Measurements from ENCODE around the gene MAB21L2. TPM values are rescaled to one million over a fixed set of nuclear protein-coding genes. Genes with fewer than 3 reads are reported as not detected.

MAB21L2 gene
- total RNA-seq, 1 experiment from 2014 or later, result not detected

DNA sequence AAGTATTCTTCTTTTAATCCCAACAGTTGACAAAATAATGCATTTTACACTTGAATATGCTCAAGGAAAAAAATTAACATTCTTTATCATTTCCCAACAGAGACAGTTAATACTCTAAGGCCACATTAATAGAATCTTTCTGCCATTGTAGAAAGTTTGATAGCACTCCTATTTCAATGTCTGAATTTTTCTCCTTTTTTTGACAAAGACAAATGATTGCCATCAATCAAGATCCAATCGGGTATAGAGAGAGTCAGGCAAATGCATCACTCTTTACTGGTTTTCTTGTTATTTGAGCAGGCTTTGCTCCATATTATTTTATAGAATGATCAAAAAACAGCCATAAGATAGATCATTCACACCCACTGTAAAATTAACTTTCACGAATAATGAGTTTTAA is 46.1 kb downstream of the MAB21L2 start (continued):
- TF ChIP-seq FOSL1 (IDR thresholded peaks at IDR 0.05; ENCODE audit: low read depth) (no peak), ZNF274 (IDR thresholded peaks at IDR 0.05; ENCODE audit: low read depth, low read length) (no peak), RAD21 (IDR thresholded peaks at IDR 0.05; ENCODE audit: low read depth) (no peak), CBX3 (IDR thresholded peaks at IDR 0.05; ENCODE audit: low read depth) (no peak), YY1 (IDR thresholded peaks at IDR 0.05; ENCODE audit: extremely low read depth, insufficient replicate concordance, low read depth, low read length) (no peak)

DNA sequence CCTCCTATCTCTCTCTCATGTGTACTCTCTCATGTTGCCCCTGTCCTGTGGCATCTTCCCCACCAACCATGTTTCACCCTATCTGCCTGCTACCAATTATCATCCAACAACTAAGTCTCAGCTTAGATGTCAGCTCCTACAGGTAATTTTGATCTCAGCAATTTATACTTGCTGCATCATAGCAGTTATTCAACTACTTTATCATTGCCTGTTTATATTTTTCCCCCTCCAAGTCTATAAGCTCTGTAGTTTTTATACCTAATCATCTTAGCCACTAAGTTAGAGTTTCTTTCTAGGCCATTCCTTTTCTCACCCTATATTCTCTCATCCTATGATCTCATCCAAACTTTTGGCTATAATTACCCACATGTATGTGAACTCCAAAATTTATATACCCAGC is 50.7 kb downstream of the MAB21L2 start:
- CTCF ChIA-PET, result no interaction called here
- RAD21 ChIA-PET (ENCODE audit: low non-redundant PET in 1 of 2, low total read pairs in 2 of 2, uncharacterized antibody in 2 of 2, unreplicated experiment in 2 of 2), result no interaction called here
- intact Hi-C loops (cut with micrococcal nuclease), result no loop called here
- BruUV-seq (replicated peaks), result no TSS peak
- Histone ChIP-seq H4K20me1 (ENCODE audit: insufficient read depth) (no peaks in the 10 kb centered on the region), H3K4me1 (ENCODE audit: control insufficient read depth in 1 of 2, insufficient read depth in 2 of 2, low read length in 2 of 2) (no peaks in the 10 kb centered on the region), H3K36me3 (ENCODE audit: control insufficient read depth in 1 of 2, insufficient read depth in 2 of 2, low read length in 2 of 2) (no peaks in the 10 kb centered on the region), H3K4me2 (ENCODE audit: low read length) (no peak overlapping the region), H3K27ac (ENCODE audit: low read depth, low read length) (no peak overlapping the region), H3K27me3 (ENCODE audit: insufficient read depth, low read length) (no peaks in the 10 kb centered on the region), H2AFZ (ENCODE audit: low read depth, low read length, poor library complexity, severe bottlenecking) (no peak overlapping the region), H3K4me3 (replicated peaks in 1 of 2; ENCODE audit: low read depth in 1 of 2, low read length in 2 of 2) (no peak overlapping the region), H3K79me2 (ENCODE audit: insufficient read depth, low read length) (0 out of 2 replicates have a peak, but pooled peaks cover 4% of the 10 kb centered on the region), H3K9me2 (ENCODE audit: insufficient read depth) (no peaks in the 10 kb centered on the region), H3K9ac (ENCODE audit: low read length) (no peak overlapping the region), H3K9me3 (ENCODE audit: control insufficient read depth in 1 of 2, insufficient read depth in 1 of 2, low read depth in 1 of 2, low read length in 2 of 2) (peaks cover 4 to 5% of the 10 kb centered on the region in 2 experiments; a peak in 2 of 4 replicates)
- no peak for ATAC-seq
- POLR2A ChIA-PET, result no interaction called here
- DNase-seq (ENCODE audit: low read depth, low spot score), result no peak
- TF ChIP-seq, protein P1, sequence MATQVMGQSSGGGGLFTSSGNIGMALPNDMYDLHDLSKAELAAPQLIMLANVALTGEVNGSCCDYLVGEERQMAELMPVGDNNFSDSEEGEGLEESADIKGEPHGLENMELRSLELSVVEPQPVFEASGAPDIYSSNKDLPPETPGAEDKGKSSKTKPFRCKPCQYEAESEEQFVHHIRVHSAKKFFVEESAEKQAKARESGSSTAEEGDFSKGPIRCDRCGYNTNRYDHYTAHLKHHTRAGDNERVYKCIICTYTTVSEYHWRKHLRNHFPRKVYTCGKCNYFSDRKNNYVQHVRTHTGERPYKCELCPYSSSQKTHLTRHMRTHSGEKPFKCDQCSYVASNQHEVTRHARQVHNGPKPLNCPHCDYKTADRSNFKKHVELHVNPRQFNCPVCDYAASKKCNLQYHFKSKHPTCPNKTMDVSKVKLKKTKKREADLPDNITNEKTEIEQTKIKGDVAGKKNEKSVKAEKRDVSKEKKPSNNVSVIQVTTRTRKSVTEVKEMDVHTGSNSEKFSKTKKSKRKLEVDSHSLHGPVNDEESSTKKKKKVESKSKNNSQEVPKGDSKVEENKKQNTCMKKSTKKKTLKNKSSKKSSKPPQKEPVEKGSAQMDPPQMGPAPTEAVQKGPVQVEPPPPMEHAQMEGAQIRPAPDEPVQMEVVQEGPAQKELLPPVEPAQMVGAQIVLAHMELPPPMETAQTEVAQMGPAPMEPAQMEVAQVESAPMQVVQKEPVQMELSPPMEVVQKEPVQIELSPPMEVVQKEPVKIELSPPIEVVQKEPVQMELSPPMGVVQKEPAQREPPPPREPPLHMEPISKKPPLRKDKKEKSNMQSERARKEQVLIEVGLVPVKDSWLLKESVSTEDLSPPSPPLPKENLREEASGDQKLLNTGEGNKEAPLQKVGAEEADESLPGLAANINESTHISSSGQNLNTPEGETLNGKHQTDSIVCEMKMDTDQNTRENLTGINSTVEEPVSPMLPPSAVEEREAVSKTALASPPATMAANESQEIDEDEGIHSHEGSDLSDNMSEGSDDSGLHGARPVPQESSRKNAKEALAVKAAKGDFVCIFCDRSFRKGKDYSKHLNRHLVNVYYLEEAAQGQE (IDR thresholded peaks at IDR 0.05; ENCODE audit: low read depth), result no peak
- TF ChIP-seq, protein P2, sequence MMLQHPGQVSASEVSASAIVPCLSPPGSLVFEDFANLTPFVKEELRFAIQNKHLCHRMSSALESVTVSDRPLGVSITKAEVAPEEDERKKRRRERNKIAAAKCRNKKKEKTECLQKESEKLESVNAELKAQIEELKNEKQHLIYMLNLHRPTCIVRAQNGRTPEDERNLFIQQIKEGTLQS (IDR thresholded peaks at IDR 0.05), result no peak
- no peak for TF ChIP-seq SP1 (IDR thresholded peaks at IDR 0.05; ENCODE audit: low read depth)
- no peak for TF ChIP-seq RAD21 (IDR thresholded peaks at IDR 0.05; ENCODE audit: low read depth)
- no peak for TF ChIP-seq POLR2AphosphoS5 (IDR thresholded peaks at IDR 0.05; ENCODE audit: low read depth, low read length)
- TF ChIP-seq, protein P3, sequence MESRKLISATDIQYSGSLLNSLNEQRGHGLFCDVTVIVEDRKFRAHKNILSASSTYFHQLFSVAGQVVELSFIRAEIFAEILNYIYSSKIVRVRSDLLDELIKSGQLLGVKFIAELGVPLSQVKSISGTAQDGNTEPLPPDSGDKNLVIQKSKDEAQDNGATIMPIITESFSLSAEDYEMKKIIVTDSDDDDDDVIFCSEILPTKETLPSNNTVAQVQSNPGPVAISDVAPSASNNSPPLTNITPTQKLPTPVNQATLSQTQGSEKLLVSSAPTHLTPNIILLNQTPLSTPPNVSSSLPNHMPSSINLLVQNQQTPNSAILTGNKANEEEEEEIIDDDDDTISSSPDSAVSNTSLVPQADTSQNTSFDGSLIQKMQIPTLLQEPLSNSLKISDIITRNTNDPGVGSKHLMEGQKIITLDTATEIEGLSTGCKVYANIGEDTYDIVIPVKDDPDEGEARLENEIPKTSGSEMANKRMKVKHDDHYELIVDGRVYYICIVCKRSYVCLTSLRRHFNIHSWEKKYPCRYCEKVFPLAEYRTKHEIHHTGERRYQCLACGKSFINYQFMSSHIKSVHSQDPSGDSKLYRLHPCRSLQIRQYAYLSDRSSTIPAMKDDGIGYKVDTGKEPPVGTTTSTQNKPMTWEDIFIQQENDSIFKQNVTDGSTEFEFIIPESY (IDR thresholded peaks at IDR 0.05; ENCODE audit: extremely low read depth, insufficient replicate concordance, low read length), result no peak
- no peak for TF ChIP-seq SRF (IDR thresholded peaks at IDR 0.05; ENCODE audit: low read depth)
- no peak for TF ChIP-seq SIN3A (IDR thresholded peaks at IDR 0.05; ENCODE audit: low read depth)
- TF ChIP-seq CBX3 (IDR thresholded peaks at IDR 0.05; ENCODE audit: low read depth), result no peak
- TF ChIP-seq, protein P4, sequence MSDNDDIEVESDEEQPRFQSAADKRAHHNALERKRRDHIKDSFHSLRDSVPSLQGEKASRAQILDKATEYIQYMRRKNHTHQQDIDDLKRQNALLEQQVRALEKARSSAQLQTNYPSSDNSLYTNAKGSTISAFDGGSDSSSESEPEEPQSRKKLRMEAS (IDR thresholded peaks at IDR 0.05), result no peak
- no peak for TF ChIP-seq JUND (IDR thresholded peaks at IDR 0.05)
